Prostate gland (tissue), 2 donors: ENCODE results near the gene PIEZO2.

Experiments used
- CTCF ChIP-seq, 4 experiments: fragments of 200-600 bp in 2 of 4; fragments of 450-650 bp in 2 of 4; sonication (generic) in 2 of 4; IDR thresholded peaks; 1 replicate in 3 of 4; 2 replicates in 1 of 4; pipeline ENCODE4 v1.5.1; 2016 to 2019; ENCODE audit warnings: antibody characterized with exemption in 4 of 4, mild to moderate bottlenecking in 2 of 4, moderate library complexity in 2 of 4
- POLR2A ChIP-seq: fragments of 450-650 bp; IDR thresholded peaks from one replicate; pipeline ENCODE4 v1.6.1; 2016; ENCODE audit warnings: antibody characterized with exemption, mild to moderate bottlenecking
- POLR2AphosphoS5 ChIP-seq: sonication (generic); formaldehyde crosslinking; IDR thresholded peaks from one replicate; pipeline ENCODE4 v1.6.1; 2017; ENCODE audit warnings: antibody characterized with exemption

GRCh38 chr18:10833656-10834055, 315.7 kb downstream of the PIEZO2 start:
- TF ChIP-seq CTCF (IDR thresholded peaks at IDR 0.05), result no peak
- TF ChIP-seq POLR2A, result no peak
- TF ChIP-seq POLR2AphosphoS5, result no peak
